ENCODE results near the gene STX8.
A peak's percentile ranks its signal among the peaks of the same experiment; 100 is the strongest.

STX8 gene

GRCh38 chr17:9537177-9537776 is 38.3 kb downstream of the STX8 start:
- H3K4me3 ChIP-seq (ENCODE audit: low read depth, low read length), result no peak overlapping the region
- TF ChIP-seq, protein P1, sequence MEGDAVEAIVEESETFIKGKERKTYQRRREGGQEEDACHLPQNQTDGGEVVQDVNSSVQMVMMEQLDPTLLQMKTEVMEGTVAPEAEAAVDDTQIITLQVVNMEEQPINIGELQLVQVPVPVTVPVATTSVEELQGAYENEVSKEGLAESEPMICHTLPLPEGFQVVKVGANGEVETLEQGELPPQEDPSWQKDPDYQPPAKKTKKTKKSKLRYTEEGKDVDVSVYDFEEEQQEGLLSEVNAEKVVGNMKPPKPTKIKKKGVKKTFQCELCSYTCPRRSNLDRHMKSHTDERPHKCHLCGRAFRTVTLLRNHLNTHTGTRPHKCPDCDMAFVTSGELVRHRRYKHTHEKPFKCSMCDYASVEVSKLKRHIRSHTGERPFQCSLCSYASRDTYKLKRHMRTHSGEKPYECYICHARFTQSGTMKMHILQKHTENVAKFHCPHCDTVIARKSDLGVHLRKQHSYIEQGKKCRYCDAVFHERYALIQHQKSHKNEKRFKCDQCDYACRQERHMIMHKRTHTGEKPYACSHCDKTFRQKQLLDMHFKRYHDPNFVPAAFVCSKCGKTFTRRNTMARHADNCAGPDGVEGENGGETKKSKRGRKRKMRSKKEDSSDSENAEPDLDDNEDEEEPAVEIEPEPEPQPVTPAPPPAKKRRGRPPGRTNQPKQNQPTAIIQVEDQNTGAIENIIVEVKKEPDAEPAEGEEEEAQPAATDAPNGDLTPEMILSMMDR (conservative IDR thresholded peaks at IDR 0.05; ENCODE audit: low read depth, low read length), result no peak
- DNase-seq (ENCODE audit: low read depth), result no peak

GRCh38 chr17:9536061-9536460 is 39.6 kb downstream of the STX8 start:
- peak overlapping the region; percentile 11 for H3K4me3 ChIP-seq (ENCODE audit: low read depth, low read length)
- TF ChIP-seq, protein P1 (conservative IDR thresholded peaks at IDR 0.05; ENCODE audit: low read depth, low read length), result no peak
- DNase-seq (ENCODE audit: low read depth), result peak; percentile 42

DNA sequence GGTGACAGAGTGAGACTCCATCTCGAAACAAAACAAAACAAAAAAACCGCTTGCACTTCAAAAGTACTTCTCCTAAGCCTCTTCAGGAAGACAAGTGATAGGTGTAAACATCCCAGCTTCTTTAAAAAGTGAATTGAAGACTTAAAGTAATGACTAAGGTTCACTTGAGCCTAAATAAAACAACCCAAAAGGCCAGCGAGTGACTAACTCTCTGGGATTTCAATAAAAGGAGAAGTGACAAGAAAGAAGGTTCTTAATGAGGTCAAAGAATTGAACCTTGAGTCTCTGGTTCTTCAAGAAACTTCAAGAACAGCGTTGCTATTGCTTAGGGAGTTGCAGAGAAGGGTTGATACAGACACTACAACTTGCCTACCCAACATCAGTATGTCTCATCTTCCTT is 42.2 kb downstream of the STX8 start:
- TF ChIP-seq, protein P1 (conservative IDR thresholded peaks at IDR 0.05; ENCODE audit: low read depth, low read length), result no peak
- DNase-seq (ENCODE audit: low read depth), result no peak

DNA sequence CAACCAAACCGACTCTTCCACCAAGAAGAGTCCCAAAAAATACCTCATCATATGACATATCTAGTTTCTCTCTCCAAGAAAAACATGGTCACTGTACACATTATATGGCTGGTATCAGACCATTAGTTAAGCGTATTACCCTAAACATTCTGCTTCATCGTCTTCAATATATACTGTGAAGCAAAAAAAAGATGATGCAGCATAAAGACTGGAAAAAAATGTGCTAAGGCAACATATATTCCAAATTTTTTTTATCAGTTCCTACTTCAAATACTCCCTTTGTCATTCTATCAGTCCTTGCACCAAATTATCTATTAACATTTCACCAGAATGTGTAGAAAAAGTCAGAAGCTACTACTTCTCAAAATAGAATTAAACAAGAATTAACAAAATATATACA is 42.9 kb downstream of the STX8 start:
- TF ChIP-seq, protein P1 (conservative IDR thresholded peaks at IDR 0.05; ENCODE audit: low read depth, low read length), result no peak
- H3K4me3 ChIP-seq (ENCODE audit: low read depth, low read length), result no peak overlapping the region
- no peak for DNase-seq (ENCODE audit: low read depth)

More for the DNA sequence above, 42.2 kb downstream of the STX8 start:
- no peak overlapping the region for H3K4me3 ChIP-seq (ENCODE audit: low read depth, low read length)

DNA sequence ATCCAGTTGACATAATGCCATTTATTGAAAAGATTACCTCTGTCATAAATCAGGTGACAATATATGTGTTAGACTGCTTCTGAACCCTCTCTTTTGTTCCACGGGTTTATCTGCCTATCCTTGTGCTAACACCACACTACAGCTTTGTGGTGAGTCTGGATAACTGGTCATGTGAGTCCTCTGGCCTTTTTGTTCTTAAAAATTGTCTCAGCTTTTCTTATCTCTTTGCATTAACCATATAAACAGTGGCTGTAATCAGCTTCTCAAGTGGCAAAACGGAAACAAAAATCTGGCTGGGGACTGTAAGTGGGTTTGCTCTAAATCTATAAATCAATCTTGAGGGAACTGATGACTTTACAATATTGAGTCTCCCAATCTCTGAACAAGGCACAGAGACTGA is 44.6 kb downstream of the STX8 start:
- TF ChIP-seq, protein P1 (conservative IDR thresholded peaks at IDR 0.05; ENCODE audit: low read depth, low read length), result no peak
- no peak overlapping the region for H3K4me3 ChIP-seq (ENCODE audit: low read depth, low read length)
- peak; percentile 16 for DNase-seq (ENCODE audit: low read depth)

DNA sequence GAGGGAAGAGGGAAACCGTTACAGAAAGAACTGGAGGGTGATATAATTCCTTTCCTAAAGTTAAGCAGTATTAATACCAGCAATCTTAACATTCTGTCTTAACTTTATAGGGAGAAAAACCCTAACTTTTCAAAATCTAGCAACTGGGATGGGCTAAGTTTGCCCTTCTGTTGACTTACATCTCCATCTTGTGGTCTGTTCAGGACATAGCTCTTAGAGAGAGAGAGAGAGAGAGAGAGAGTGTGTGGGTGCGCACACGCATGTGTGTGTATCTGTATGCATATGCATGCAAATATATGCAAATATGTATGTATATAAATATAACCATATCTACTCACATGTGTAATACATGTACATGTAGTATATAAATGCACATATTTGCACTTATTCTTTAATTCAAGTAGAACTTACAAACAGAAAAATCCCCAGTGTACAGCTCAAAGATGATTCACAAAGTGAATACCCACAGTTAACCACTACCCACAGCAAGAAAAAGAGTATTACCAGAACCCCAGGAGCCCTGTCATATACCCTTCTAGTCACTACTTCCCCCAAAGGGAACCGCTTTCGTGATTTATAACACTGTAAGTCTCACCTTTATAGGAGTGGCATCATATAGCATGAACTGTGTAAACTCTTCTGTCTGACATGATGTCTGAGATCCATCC is 46.5 kb downstream of the STX8 start:
- no peak overlapping the region for H3K4me3 ChIP-seq (ENCODE audit: low read depth, low read length)
- peak; percentile 69 for DNase-seq (ENCODE audit: low read depth)
- TF ChIP-seq, protein P1 (conservative IDR thresholded peaks at IDR 0.05; ENCODE audit: low read depth, low read length), result peak; percentile 77

DNA sequence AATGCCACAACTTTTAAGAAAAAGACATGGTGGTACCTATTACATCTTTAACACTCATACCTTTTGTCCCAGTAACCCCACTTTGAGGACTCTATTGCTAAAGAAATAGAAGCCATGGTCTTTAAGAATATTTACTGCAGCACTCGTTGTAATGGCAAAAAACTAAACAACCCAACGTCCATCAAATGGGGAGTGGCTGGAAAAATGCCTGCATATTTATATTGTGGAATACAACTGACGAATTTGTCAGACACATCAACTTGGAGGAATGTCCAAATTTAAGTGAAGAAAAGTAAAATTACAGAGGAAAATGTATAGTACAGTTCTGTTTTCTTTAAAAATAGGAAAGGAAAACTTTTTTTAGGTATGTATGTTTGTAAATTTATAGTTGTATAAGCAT is 47.8 kb downstream of the STX8 start:
- no peak for DNase-seq (ENCODE audit: low read depth)
- TF ChIP-seq, protein P1 (conservative IDR thresholded peaks at IDR 0.05; ENCODE audit: low read depth, low read length), result no peak
- no peak overlapping the region for H3K4me3 ChIP-seq (ENCODE audit: low read depth, low read length)

All from choroid plexus epithelial cell (primary cell).